Caco-2 (cell line): Measurements from ENCODE around the gene TECR. TPM values are rescaled to one million over a fixed set of nuclear protein-coding genes. Genes with fewer than 3 reads are reported as not detected.

ENCODE experiments used
- BruUV-seq: library from RNA; stranded (reverse); fragments of 400-500 nt; replicated peaks from 2 replicates; lab custom pipeline; 2021; lab: Mats Ljungman, UMichigan
- CTCF ChIA-PET: fragments of 300-600 bp; sonication (Branson Sonifier 250); formaldehyde crosslinking; loops from one replicate; lab custom pipeline; 2022; ENCODE audit warnings: antibody characterized with exemption; lab: Charles Lee
- POLR2A ChIA-PET: fragments of 300-600 bp; sonication (Branson Sonifier 250); formaldehyde crosslinking; loops from one replicate; lab custom pipeline; 2022; ENCODE audit warnings: antibody characterized with exemption; lab: Charles Lee
- DNase-seq, 2 experiments: peaks; one replicate each; pipeline versions ENCODE4 v3.0.0 to v3.0.0-alpha.2; 2020 to 2022
- H3K27me3 ChIP-seq: replicated peaks from 2 replicates; pipeline ENCODE4 v1.6.0; 2011; ENCODE audit warnings: low read length; ENCODE audit not compliant: control insufficient read depth, insufficient read depth
- H3K36me3 ChIP-seq: 2 replicates; pipeline ENCODE4 v1.5.1; 2011; ENCODE audit warnings: low read length; ENCODE audit not compliant: control insufficient read depth, insufficient read depth
- H3K4me1 ChIP-seq: fragments of 250-450 bp; sonication (Bioruptor Pico); 2 replicates; pipeline ENCODE4 v1.5.1; 2020; ENCODE audit warnings: mild to moderate bottlenecking
- H3K4me3 ChIP-seq: 2 replicates; pipeline ENCODE4 v1.5.1; 2011; ENCODE audit warnings: low read depth, mild to moderate bottlenecking, control low read depth, low read length
- H3K9me3 ChIP-seq: fragments of 250-450 bp; sonication (Bioruptor Pico); 2 replicates; pipeline ENCODE4 v1.5.1; 2020; ENCODE audit warnings: mild to moderate bottlenecking, moderate library complexity
- H3K27ac Mint-ChIP-seq: one replicate; pipeline ENCODE4 v1.8.0; 2022; ENCODE audit warnings: mixed read lengths; ENCODE audit not compliant: unreplicated experiment
- H3K27me3 Mint-ChIP-seq: one replicate; pipeline ENCODE4 v1.8.0; 2022; ENCODE audit warnings: mixed read lengths; ENCODE audit not compliant: insufficient read depth, unreplicated experiment
- H3K36me3 Mint-ChIP-seq: one replicate; pipeline ENCODE4 v1.8.0; 2022; ENCODE audit warnings: mild to moderate bottlenecking, mixed read lengths; ENCODE audit not compliant: insufficient read depth, unreplicated experiment
- H3K4me1 Mint-ChIP-seq: one replicate; pipeline ENCODE4 v1.8.0; 2022; ENCODE audit warnings: low read depth, mixed read lengths; ENCODE audit not compliant: unreplicated experiment
- H3K4me3 Mint-ChIP-seq: one replicate; pipeline ENCODE4 v1.8.0; 2022; ENCODE audit warnings: mild to moderate bottlenecking, moderate library complexity, mixed read lengths; ENCODE audit not compliant: unreplicated experiment
- H3K9me3 Mint-ChIP-seq: one replicate; pipeline ENCODE4 v1.8.0; 2022; ENCODE audit warnings: mixed read lengths; ENCODE audit not compliant: unreplicated experiment
- intact Hi-C: fragments of 100-400 bp; cut with micrococcal nuclease; formaldehyde crosslinking; loops from one replicate; pipeline ENCODE4 v1.10.0; 2022; ENCODE audit not compliant: unreplicated experiment
- total RNA-seq: library from RNA; stranded (reverse); gene quantifications from 2 replicates; pipeline ENCODE4 v1.2.3, GENCODE V29; 2022
- TF ChIP-seq, protein P1 (sequence below), 2 experiments: fragments of 200-600 bp in 1 of 2; IDR thresholded peaks; 1 replicate in 1 of 2; 2 replicates in 1 of 2; pipeline versions ENCODE4 v1.5.1 to v1.8.0; 2011 to 2022; ENCODE audit warnings: antibody characterized with exemption in 1 of 2, control low read depth in 1 of 2, inconsistent platforms in 1 of 2, low read depth in 1 of 2, low read length in 1 of 2, mild to moderate bottlenecking in 1 of 2, moderate library complexity in 1 of 2; ENCODE audit not compliant: insufficient read depth in 1 of 2, severe bottlenecking in 1 of 2, unreplicated experiment in 1 of 2

Gene TECR
- total RNA-seq, 1 experiment from 2014 or later = 300 TPM

- ChIA-PET POLR2A (no interaction called here), CTCF (interaction anchor here (0.6 kb wide), 2 partner anchors 98 to 876 kb away, joined by 3 read pairs; no protein-coding TSS in a partner anchor)
- no peaks in the 10 kb centered on the region for H3K27me3 ChIP-seq
- no peaks in the 10 kb centered on the region for H3K9me3 ChIP-seq
- peaks cover 16% of the 10 kb centered on the region for H3K4me1 ChIP-seq
- Mint-ChIP-seq H3K4me1 (peaks cover 21% of the 10 kb centered on the region), H3K27me3 (no peaks in the 10 kb centered on the region), H3K27ac (no peak overlapping the region), H3K9me3 (no peaks in the 10 kb centered on the region), H3K36me3 (peaks cover 65% of the 10 kb centered on the region), H3K4me3 (no peak overlapping the region)
- no TSS peak for BruUV-seq
- no peak overlapping the region for H3K4me3 ChIP-seq
- intact Hi-C loops = no loop called here
- TF ChIP-seq, protein P1, sequence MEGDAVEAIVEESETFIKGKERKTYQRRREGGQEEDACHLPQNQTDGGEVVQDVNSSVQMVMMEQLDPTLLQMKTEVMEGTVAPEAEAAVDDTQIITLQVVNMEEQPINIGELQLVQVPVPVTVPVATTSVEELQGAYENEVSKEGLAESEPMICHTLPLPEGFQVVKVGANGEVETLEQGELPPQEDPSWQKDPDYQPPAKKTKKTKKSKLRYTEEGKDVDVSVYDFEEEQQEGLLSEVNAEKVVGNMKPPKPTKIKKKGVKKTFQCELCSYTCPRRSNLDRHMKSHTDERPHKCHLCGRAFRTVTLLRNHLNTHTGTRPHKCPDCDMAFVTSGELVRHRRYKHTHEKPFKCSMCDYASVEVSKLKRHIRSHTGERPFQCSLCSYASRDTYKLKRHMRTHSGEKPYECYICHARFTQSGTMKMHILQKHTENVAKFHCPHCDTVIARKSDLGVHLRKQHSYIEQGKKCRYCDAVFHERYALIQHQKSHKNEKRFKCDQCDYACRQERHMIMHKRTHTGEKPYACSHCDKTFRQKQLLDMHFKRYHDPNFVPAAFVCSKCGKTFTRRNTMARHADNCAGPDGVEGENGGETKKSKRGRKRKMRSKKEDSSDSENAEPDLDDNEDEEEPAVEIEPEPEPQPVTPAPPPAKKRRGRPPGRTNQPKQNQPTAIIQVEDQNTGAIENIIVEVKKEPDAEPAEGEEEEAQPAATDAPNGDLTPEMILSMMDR (IDR thresholded peaks at IDR 0.05; ENCODE audit: insufficient read depth in 1 of 2, low read depth in 1 of 2, low read length in 1 of 2, severe bottlenecking in 1 of 2, unreplicated experiment in 1 of 2) = no peak
- no peak for DNase-seq
- H3K36me3 ChIP-seq = no peaks in the 10 kb centered on the region; the same call in 1 of the 2 replicates
Observed at GRCh38 chr19:14492756-14493337, 36.5 kb upstream of the TECR start.

DNA sequence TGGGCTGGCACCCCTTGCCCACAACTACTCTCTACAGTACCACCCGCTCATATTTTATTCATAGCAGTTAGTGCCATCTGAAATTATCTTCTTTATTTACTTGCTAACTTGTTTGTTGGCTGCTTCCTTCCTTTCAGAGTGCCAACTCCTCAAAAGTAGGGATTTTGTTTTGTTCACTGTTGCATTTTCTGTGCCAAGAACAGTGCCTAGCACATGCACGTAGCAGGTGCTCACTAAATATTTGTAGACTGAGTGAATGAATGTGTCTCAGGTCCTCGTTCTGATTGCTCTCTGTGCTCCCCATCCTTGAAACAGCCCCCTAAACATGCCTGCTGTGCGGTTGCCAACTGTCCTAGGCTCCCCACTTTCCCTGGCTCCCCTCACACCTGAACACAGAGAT lies 35.0 kb upstream of the TECR start:
- Histone ChIP-seq H3K27me3 (no peaks in the 10 kb centered on the region), H3K4me3 (no peak overlapping the region; the same call in 1 of the 2 replicates), H3K4me1 (peaks cover 16% of the 10 kb centered on the region), H3K9me3 (no peaks in the 10 kb centered on the region), H3K36me3 (no peaks in the 10 kb centered on the region; the same call in 1 of the 2 replicates)
- ChIA-PET CTCF (interaction anchor here (1.7 kb wide), 1 partner anchor 57 kb away, joined by 6 read pairs; no protein-coding TSS in a partner anchor), POLR2A (no interaction called here)
- intact Hi-C loops = no loop called here
- Mint-ChIP-seq H3K27ac (peak overlapping the region; percentile 63), H3K9me3 (no peaks in the 10 kb centered on the region), H3K4me1 (peaks cover 21% of the 10 kb centered on the region), H3K4me3 (peak overlapping the region; percentile 80), H3K36me3 (peaks cover 51% of the 10 kb centered on the region), H3K27me3 (no peaks in the 10 kb centered on the region)
- TF ChIP-seq, protein P1 (IDR thresholded peaks at IDR 0.05; ENCODE audit: insufficient read depth in 1 of 2, low read depth in 1 of 2, low read length in 1 of 2, severe bottlenecking in 1 of 2, unreplicated experiment in 1 of 2) = no peak
- BruUV-seq = TSS peak; percentile 49
- DNase-seq = no peak

GRCh38 chr19:14494910-14495671 lies 34.3 kb upstream of the TECR start:
- intact Hi-C loops = no loop called here
- peak overlapping the region; percentile 91 for H3K27ac Mint-ChIP-seq

More at GRCh38 chr19:14494910-14495671, 34.3 kb upstream of the TECR start:
- Mint-ChIP-seq H3K4me3 (peak overlapping the region; percentile 80), H3K9me3 (no peaks in the 10 kb centered on the region), H3K36me3 (peaks cover 44% of the 10 kb centered on the region), H3K27me3 (no peaks in the 10 kb centered on the region), H3K4me1 (peaks cover 21% of the 10 kb centered on the region)
- no peaks in the 10 kb centered on the region for H3K9me3 ChIP-seq
- CTCF ChIA-PET = interaction anchor here (1.7 kb wide), 1 partner anchor 56 kb away, joined by 6 read pairs; no protein-coding TSS in a partner anchor
- H3K4me3 ChIP-seq = peak overlapping the region; percentile 93
- peaks cover 16% of the 10 kb centered on the region for H3K4me1 ChIP-seq
- H3K27me3 ChIP-seq = no peaks in the 10 kb centered on the region
- POLR2A ChIA-PET = interaction anchor here (0.6 kb wide), 1 partner anchor 195 kb away, joined by 3 read pairs; the partner anchor contains the start of gene ZNF333
- H3K36me3 ChIP-seq = no peaks in the 10 kb centered on the region; the same call in 1 of the 2 replicates
- DNase-seq = no peak
- TF ChIP-seq, protein P1 (IDR thresholded peaks at IDR 0.05; ENCODE audit: insufficient read depth in 1 of 2, low read depth in 1 of 2, low read length in 1 of 2, severe bottlenecking in 1 of 2, unreplicated experiment in 1 of 2) = no peak
- BruUV-seq = no TSS peak
